Transverse colon (tissue), 4 donors: Measurements from ENCODE around the gene ZNF337. TPM values are rescaled to one million over a fixed set of nuclear protein-coding genes. Genes with fewer than 3 reads are reported as not detected.
"Not testable (repeated sequence)": the region's sequence is repeated elsewhere in the genome, so short reads cannot be mapped to it uniquely, and the experiment has no call there.

Experiments
- DNase-seq: peaks from one replicate; pipeline ENCODE4 v3.0.0-alpha.2; 2019
- H3K27ac ChIP-seq, 4 donors: fragments of 200-600 bp; sonication (generic); 2 replicates each; pipeline ENCODE4 v1.5.1; 2016 to 2018; ENCODE audit warnings: inconsistent platforms in 4 of 4
- H3K27me3 ChIP-seq: fragments of 200-600 bp; sonication (generic); 2 replicates; pipeline ENCODE4 v1.5.1; 2017; ENCODE audit warnings: inconsistent platforms
- H3K36me3 ChIP-seq, 4 donors: fragments of 200-600 bp; sonication (generic); 2 replicates each; pipeline ENCODE4 v1.5.1; 2017 to 2019; ENCODE audit warnings: inconsistent platforms in 4 of 4
- H3K4me1 ChIP-seq, 4 donors: fragments of 200-600 bp; sonication (generic); 2 replicates each; pipeline ENCODE4 v1.5.1; 2017 to 2020; ENCODE audit warnings: inconsistent platforms in 4 of 4
- H3K4me3 ChIP-seq, 4 donors: fragments of 200-600 bp; sonication (generic); 1 replicate in 1 of 4; 2 replicates in 3 of 4; pipeline versions ENCODE4 v1.5.1 to v1.6.1; 2017 to 2019; ENCODE audit warnings: inconsistent platforms in 4 of 4
- H3K9me3 ChIP-seq, 2 donors: fragments of 200-600 bp; sonication (generic); 2 replicates each; pipeline ENCODE4 v1.5.1; 2017 to 2019; ENCODE audit warnings: inconsistent platforms in 2 of 2
- CTCF ChIP-seq, 5 experiments: fragments of 200-600 bp in 3 of 5; fragments of 450-650 bp in 2 of 5; sonication (generic) in 3 of 5; IDR thresholded peaks; 1 replicate in 2 of 5; 2 replicates in 3 of 5; pipeline ENCODE4 v1.5.1; 2016 to 2017; ENCODE audit warnings: antibody characterized with exemption in 5 of 5, inconsistent platforms in 3 of 5, mild to moderate bottlenecking in 2 of 5, moderate library complexity in 1 of 5
- EP300 ChIP-seq: sonication (generic); formaldehyde crosslinking; IDR thresholded peaks from one replicate; pipeline ENCODE4 v1.6.1; 2017; ENCODE audit warnings: antibody characterized with exemption, low read depth
- POLR2A ChIP-seq: fragments of 450-650 bp; IDR thresholded peaks from one replicate; pipeline ENCODE4 v1.6.1; 2016; ENCODE audit warnings: antibody characterized with exemption, mild to moderate bottlenecking, moderate library complexity
- POLR2AphosphoS5 ChIP-seq, 3 donors: sonication (generic); formaldehyde crosslinking; IDR thresholded peaks; one replicate each; pipeline ENCODE4 v1.6.1; 2016; ENCODE audit warnings: antibody characterized with exemption in 3 of 3
- WGBS, 2 donors: methylation state at CpG; one replicate each; pipeline ENCODE4 v1.1.5; 2018; ENCODE audit warnings: low coverage in 1 of 2; 5-methylcytosine and 5-hydroxymethylcytosine counted together
- in situ Hi-C, 4 donors: fragments of 200-750 bp; cut with MboI; loops; one replicate each; pipeline versions ENCODE4 v1.15.0 to v1.15.1; 2017; ENCODE audit warnings: low sequenced_read_pairs in 3 of 4, low pct_ligation_motif_present in 1 of 4, low pct_unique_long_range_greater_than_20kb in 1 of 4
- intact Hi-C: fragments of 100-400 bp; cut with DNase I; formaldehyde crosslinking; loops from one replicate; pipeline ENCODE4 v1.15.1; 2023; ENCODE audit warnings: low total_unique reads
- total RNA-seq, 4 donors: library from RNA; depleted of rRNA; stranded (reverse); fragments of >200 nt; gene quantifications; one replicate each; pipeline ENCODE4 v1.1.0, GENCODE V29; 2016

Gene ZNF337
- total RNA-seq, 4 donors from 2014 or later, result 5.2 to 17.1 (median 11.0) TPM

GRCh38 chr20:25690427-25690826, 6.2 kb downstream of the ZNF337 start:
- Histone ChIP-seq H3K27me3 (no peaks in the 10 kb centered on the region), H3K27ac (no peak overlapping the region), H3K4me1 (peaks cover 1 to 3% (median 3%) of the 10 kb centered on the region in 4 donors), H3K36me3 (peaks cover 0 to 5% (median 0%) of the 10 kb centered on the region in 4 donors), H3K4me3 (no peak overlapping the region), H3K9me3 (no peaks in the 10 kb centered on the region)
- no peak for DNase-seq
- intact Hi-C loops, result no loop called here
- in situ Hi-C loops, result loop anchor here in 2 of 4 donors (10.0 to 25.0 kb wide), 2 partner anchors 66 to 172 kb away; partner anchors contain the start of gene NANP (in 1 of the 2)
- TF ChIP-seq POLR2AphosphoS5 (IDR thresholded peaks at IDR 0.05) (no peak), EP300 (no peak), CTCF (IDR thresholded peaks at IDR 0.05) (no peak), POLR2A (no peak)

- Histone ChIP-seq H3K9me3 (no peaks in the 10 kb centered on the region), H3K36me3 (peaks cover 0 to 12% (median 2%) of the 10 kb centered on the region in 4 donors), H3K27me3 (no peaks in the 10 kb centered on the region), H3K27ac (no peak overlapping the region), H3K4me3 (no peak overlapping the region), H3K4me1 (no peaks in the 10 kb centered on the region)
- WGBS, 2 donors, result 73 to 80% methylated on average over 1 to 8 of the region's 8 CpGs
- DNase-seq, result no peak
- intact Hi-C loops (no loop called here), in situ Hi-C loops (loop anchor here in 1 of 4 donors (25.0 kb wide), 1 partner anchor 176 kb away; no protein-coding TSS in a partner anchor)
- no peak for TF ChIP-seq POLR2AphosphoS5 (IDR thresholded peaks at IDR 0.05)
- TF ChIP-seq CTCF (IDR thresholded peaks at IDR 0.05), result no peak
- no peak for TF ChIP-seq EP300
- no peak for TF ChIP-seq POLR2A
These were observed 10.3 kb downstream of the ZNF337 start for GRCh38 chr20:25686081-25687067.

- no peaks in the 10 kb centered on the region for H3K4me1 ChIP-seq
- no peak overlapping the region for H3K27ac ChIP-seq
- H3K27me3 ChIP-seq, result no peaks in the 10 kb centered on the region
- TF ChIP-seq EP300 (no peak), CTCF (IDR thresholded peaks at IDR 0.05) (no peak), POLR2AphosphoS5 (IDR thresholded peaks at IDR 0.05) (no peak), POLR2A (no peak)
- H3K9me3 ChIP-seq, result no peaks in the 10 kb centered on the region
- DNase-seq, result no peak
- 73 to 100% methylated on average over 2 to 9 of the region's 9 CpGs for WGBS, 2 donors
- intact Hi-C loops (no loop called here), in situ Hi-C loops (loop anchor here in 1 of 4 donors (25.0 kb wide), 1 partner anchor 177 kb away; no protein-coding TSS in a partner anchor)
- H3K4me3 ChIP-seq, result no peak overlapping the region
- H3K36me3 ChIP-seq, result peaks cover 0 to 17% (median 6%) of the 10 kb centered on the region in 4 donors
These were observed 11.2 kb downstream of the ZNF337 start for GRCh38 chr20:25685276-25686080.

- H3K4me1 ChIP-seq, DNase-seq, H3K27ac ChIP-seq, H3K27me3 ChIP-seq, intact Hi-C loops, H3K4me3 ChIP-seq, H3K9me3 ChIP-seq: not testable (repeated sequence)
- H3K36me3 ChIP-seq, result peaks cover 0 to 17% (median 6%) of the 10 kb centered on the region in 4 donors
- in situ Hi-C loops, result loop anchor here in 1 of 4 donors (25.0 kb wide), 1 partner anchor 178 kb away; no protein-coding TSS in a partner anchor
- WGBS, 2 donors, result 89 to 92% methylated on average over 3 of the region's 3 CpGs
These were observed 12.8 kb downstream of the ZNF337 start for GRCh38 chr20:25683826-25684225.
